ENCODE measurements around the gene SGK1. TPM values are rescaled to one million over a fixed set of nuclear protein-coding genes. Genes with fewer than 3 reads are reported as not detected.

SGK1 gene
- total RNA-seq, 1 experiment from 2014 or later: 42.6 TPM

DNA sequence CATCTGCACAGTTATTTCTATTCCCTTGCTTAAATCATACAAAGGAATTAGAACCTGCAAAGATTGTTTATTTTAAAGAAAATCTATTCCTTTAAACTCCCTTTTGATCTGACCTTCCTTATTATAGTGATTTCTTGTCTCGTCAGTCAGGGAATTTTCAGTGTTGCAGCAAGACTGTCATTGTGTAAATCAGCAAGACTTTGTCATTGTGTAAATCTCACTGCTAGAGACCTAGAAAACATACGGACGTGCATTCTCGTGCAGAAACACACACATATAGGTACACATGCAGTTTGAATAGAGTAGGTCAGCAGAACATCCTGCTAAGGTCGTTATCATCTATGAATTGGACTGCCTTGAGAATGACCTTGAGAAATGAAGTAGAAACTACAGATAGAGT lies 6.2 kb upstream of the SGK1 start:
- ChIA-PET CTCF (no interaction called here), POLR2A (no interaction called here)
- Histone ChIP-seq H3K27me3 (replicated peaks; ENCODE audit: control insufficient read depth, insufficient read depth, low read length) (no peaks in the 10 kb centered on the region), H3K4me3 (ENCODE audit: low read depth, low read length) (no peak overlapping the region), H3K9me3 (no peaks in the 10 kb centered on the region), H3K4me1 (0 out of 2 replicates have a peak, but pooled peaks cover 7% of the 10 kb centered on the region), H3K36me3 (ENCODE audit: control insufficient read depth, insufficient read depth, low read length) (no peaks in the 10 kb centered on the region)
- H3K27me3 Mint-ChIP-seq (ENCODE audit: insufficient read depth, unreplicated experiment): no peaks in the 10 kb centered on the region
- intact Hi-C loops (cut with micrococcal nuclease; ENCODE audit: unreplicated experiment): no loop called here
- peaks cover 9% of the 10 kb centered on the region for H3K9me3 Mint-ChIP-seq (ENCODE audit: unreplicated experiment)
- BruUV-seq (replicated peaks): no TSS peak
- H3K4me1 Mint-ChIP-seq (ENCODE audit: low read depth, unreplicated experiment): no peaks in the 10 kb centered on the region
- no peaks in the 10 kb centered on the region for H3K36me3 Mint-ChIP-seq (ENCODE audit: insufficient read depth, unreplicated experiment)
- no peak overlapping the region for H3K27ac Mint-ChIP-seq (ENCODE audit: unreplicated experiment)
- H3K4me3 Mint-ChIP-seq (ENCODE audit: unreplicated experiment): no peak overlapping the region
- no peak for DNase-seq
- TF ChIP-seq, protein P1, sequence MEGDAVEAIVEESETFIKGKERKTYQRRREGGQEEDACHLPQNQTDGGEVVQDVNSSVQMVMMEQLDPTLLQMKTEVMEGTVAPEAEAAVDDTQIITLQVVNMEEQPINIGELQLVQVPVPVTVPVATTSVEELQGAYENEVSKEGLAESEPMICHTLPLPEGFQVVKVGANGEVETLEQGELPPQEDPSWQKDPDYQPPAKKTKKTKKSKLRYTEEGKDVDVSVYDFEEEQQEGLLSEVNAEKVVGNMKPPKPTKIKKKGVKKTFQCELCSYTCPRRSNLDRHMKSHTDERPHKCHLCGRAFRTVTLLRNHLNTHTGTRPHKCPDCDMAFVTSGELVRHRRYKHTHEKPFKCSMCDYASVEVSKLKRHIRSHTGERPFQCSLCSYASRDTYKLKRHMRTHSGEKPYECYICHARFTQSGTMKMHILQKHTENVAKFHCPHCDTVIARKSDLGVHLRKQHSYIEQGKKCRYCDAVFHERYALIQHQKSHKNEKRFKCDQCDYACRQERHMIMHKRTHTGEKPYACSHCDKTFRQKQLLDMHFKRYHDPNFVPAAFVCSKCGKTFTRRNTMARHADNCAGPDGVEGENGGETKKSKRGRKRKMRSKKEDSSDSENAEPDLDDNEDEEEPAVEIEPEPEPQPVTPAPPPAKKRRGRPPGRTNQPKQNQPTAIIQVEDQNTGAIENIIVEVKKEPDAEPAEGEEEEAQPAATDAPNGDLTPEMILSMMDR (IDR thresholded peaks at IDR 0.05; ENCODE audit: insufficient read depth in 1 of 2, low read depth in 1 of 2, low read length in 1 of 2, severe bottlenecking in 1 of 2, unreplicated experiment in 1 of 2): no peak

DNA sequence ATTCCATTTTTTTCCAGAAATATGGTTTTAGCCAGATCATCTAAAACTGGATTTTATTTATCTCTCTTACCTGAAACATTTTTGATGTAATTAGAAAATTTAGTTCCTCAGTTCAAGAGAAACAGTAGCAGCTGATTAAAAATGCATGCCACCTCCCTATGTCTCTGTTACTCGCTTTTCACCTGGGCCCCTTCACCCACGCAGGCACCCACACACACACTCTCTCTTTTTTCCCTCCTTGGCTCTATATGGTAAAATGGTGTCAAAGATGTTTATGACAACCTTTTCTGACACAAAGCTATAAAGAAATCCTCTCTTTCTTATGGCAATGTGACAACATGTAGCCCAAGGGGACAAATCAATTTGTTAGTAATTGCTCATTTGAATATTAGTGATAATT lies 5.8 kb upstream of the SGK1 start:
- TF ChIP-seq, protein P1 (IDR thresholded peaks at IDR 0.05; ENCODE audit: insufficient read depth in 1 of 2, low read depth in 1 of 2, low read length in 1 of 2, severe bottlenecking in 1 of 2, unreplicated experiment in 1 of 2): no peak
- no peak overlapping the region for H3K4me3 ChIP-seq (ENCODE audit: low read depth, low read length)
- peaks cover 9% of the 10 kb centered on the region for H3K9me3 Mint-ChIP-seq (ENCODE audit: unreplicated experiment)
- H3K4me1 ChIP-seq: 0 out of 2 replicates have a peak, but pooled peaks cover 2% of the 10 kb centered on the region
- no peaks in the 10 kb centered on the region for H3K36me3 ChIP-seq (ENCODE audit: control insufficient read depth, insufficient read depth, low read length)
- no peaks in the 10 kb centered on the region for H3K36me3 Mint-ChIP-seq (ENCODE audit: insufficient read depth, unreplicated experiment)
- no peaks in the 10 kb centered on the region for H3K27me3 Mint-ChIP-seq (ENCODE audit: insufficient read depth, unreplicated experiment)
- DNase-seq: no peak
- H3K27ac Mint-ChIP-seq (ENCODE audit: unreplicated experiment): no peak overlapping the region
- ChIA-PET POLR2A (no interaction called here), CTCF (no interaction called here)
- BruUV-seq (replicated peaks): no TSS peak
- no peaks in the 10 kb centered on the region for H3K27me3 ChIP-seq (replicated peaks; ENCODE audit: control insufficient read depth, insufficient read depth, low read length)
- H3K4me1 Mint-ChIP-seq (ENCODE audit: low read depth, unreplicated experiment): no peaks in the 10 kb centered on the region
- intact Hi-C loops (cut with micrococcal nuclease; ENCODE audit: unreplicated experiment): no loop called here
- no peaks in the 10 kb centered on the region for H3K9me3 ChIP-seq
- no peak overlapping the region for H3K4me3 Mint-ChIP-seq (ENCODE audit: unreplicated experiment)

DNA sequence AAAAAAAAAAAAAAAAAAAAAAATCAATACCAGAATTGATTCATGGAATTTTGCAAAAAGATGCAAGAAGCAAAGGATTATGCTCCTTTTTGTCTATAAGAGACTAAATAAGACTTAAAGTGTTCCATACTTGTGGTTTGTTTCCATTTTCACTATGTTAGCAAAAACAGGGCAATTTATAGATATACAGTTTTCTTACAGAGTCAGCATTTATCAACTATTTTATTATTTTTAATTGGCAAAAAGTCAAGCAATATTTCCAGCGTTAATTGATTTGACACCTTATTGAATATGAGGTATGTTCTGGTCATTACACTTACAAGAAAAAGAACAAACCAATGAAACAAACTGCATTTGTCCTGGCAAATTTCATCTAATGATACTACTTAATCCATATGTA lies 5.4 kb upstream of the SGK1 start:
- intact Hi-C loops (cut with micrococcal nuclease; ENCODE audit: unreplicated experiment): no loop called here
- Mint-ChIP-seq H3K4me3 (ENCODE audit: unreplicated experiment) (no peak overlapping the region), H3K9me3 (ENCODE audit: unreplicated experiment) (peaks cover 9% of the 10 kb centered on the region), H3K27me3 (ENCODE audit: insufficient read depth, unreplicated experiment) (no peaks in the 10 kb centered on the region), H3K27ac (ENCODE audit: unreplicated experiment) (no peak overlapping the region), H3K4me1 (ENCODE audit: low read depth, unreplicated experiment) (no peaks in the 10 kb centered on the region), H3K36me3 (ENCODE audit: insufficient read depth, unreplicated experiment) (no peaks in the 10 kb centered on the region)
- H3K4me3 ChIP-seq (ENCODE audit: low read depth, low read length): no peak overlapping the region
- BruUV-seq (replicated peaks): no TSS peak
- H3K27me3 ChIP-seq (replicated peaks; ENCODE audit: control insufficient read depth, insufficient read depth, low read length): no peaks in the 10 kb centered on the region
- no peaks in the 10 kb centered on the region for H3K36me3 ChIP-seq (ENCODE audit: control insufficient read depth, insufficient read depth, low read length)
- ChIA-PET POLR2A (no interaction called here), CTCF (no interaction called here)
- TF ChIP-seq, protein P1 (IDR thresholded peaks at IDR 0.05; ENCODE audit: insufficient read depth in 1 of 2, low read depth in 1 of 2, low read length in 1 of 2, severe bottlenecking in 1 of 2, unreplicated experiment in 1 of 2): no peak
- H3K4me1 ChIP-seq: 0 out of 2 replicates have a peak, but pooled peaks cover 2% of the 10 kb centered on the region
- DNase-seq: no peak
- no peaks in the 10 kb centered on the region for H3K9me3 ChIP-seq

All from Caco-2 (cell line).